Psoas muscle (tissue), 8 donors: ENCODE data around the gene HAND1. TPM values are rescaled to one million over a fixed set of nuclear protein-coding genes. Genes with fewer than 3 reads are reported as not detected.

Experiments used
- ATAC-seq, 4 donors: fragments of 200-7000 bp; cut with Tn5 transposase; one replicate each; pipeline ENCODE4 v1.9.1; 2020; ENCODE audit warnings: moderate library complexity in 3 of 4, mild to moderate bottlenecking in 2 of 4
- DNase-seq, 2 donors: peaks; one replicate each; pipeline ENCODE4 v3.0.0-alpha.2; 2020
- H3K27ac ChIP-seq: fragments of 200-600 bp; one replicate; pipeline ENCODE4 v1.8.0; 2022
- H3K27me3 ChIP-seq, 3 donors: fragments of 200-600 bp in 1 of 3; one replicate each; pipeline versions ENCODE4 v1.6.1 to v1.8.0; 2013 to 2022; ENCODE audit warnings: low read length in 2 of 3, mild to moderate bottlenecking in 2 of 3, moderate library complexity in 1 of 3; ENCODE audit not compliant: insufficient read depth in 3 of 3
- H3K36me3 ChIP-seq, 2 donors: fragments of 200-600 bp in 1 of 2; one replicate each; pipeline versions ENCODE4 v1.6.1 to v1.8.0; 2013 to 2022; ENCODE audit warnings: low read depth in 1 of 2, mild to moderate bottlenecking in 1 of 2, moderate library complexity in 1 of 2; ENCODE audit not compliant: insufficient read depth in 1 of 2
- H3K4me1 ChIP-seq: fragments of 200-600 bp; one replicate; pipeline ENCODE4 v1.8.0; 2022
- H3K4me3 ChIP-seq: fragments of 200-600 bp; one replicate; pipeline ENCODE4 v1.8.0; 2022; ENCODE audit warnings: mild to moderate bottlenecking
- H3K9me3 ChIP-seq: fragments of 200-600 bp; one replicate; pipeline ENCODE4 v1.8.0; 2022
- CTCF ChIP-seq: fragments of 200-600 bp; IDR thresholded peaks from one replicate; pipeline ENCODE4 v1.8.0; 2022; ENCODE audit warnings: antibody characterized with exemption
- WGBS, 3 donors: extraction: QIAGEN DNeasy Blood & Tissue Kit; methylation state at CpG; one replicate each; pipeline versions ENCODE4 v1.1.6 to v1.1.7; 2013; 5-methylcytosine and 5-hydroxymethylcytosine counted together
- intact Hi-C, 2 donors: fragments of 100-400 bp; cut with DNase I; formaldehyde crosslinking; loops; one replicate each; pipeline versions ENCODE4 v1.11.0 to v1.14.2; 2022
- polyA plus RNA-seq, 3 donors: library from polyadenylated mRNA; stranded (reverse); fragments of 200-250 nt; gene quantifications; one replicate each; pipeline ENCODE4 v1.2.3, GENCODE V29; 2013
- total RNA-seq, 4 donors: library from RNA; stranded (reverse); fragmentation: NEBNext Ultra II Directional in 2 of 4; extraction: Animal tissue kit (Norgen Biotek cat#: 25700) in 2 of 4; gene quantifications; one replicate each; pipeline versions ENCODE4 v1.2.1 to v1.2.4, GENCODE V29; 2021 to 2023
- donor health status: healthy with polysubstance abuse.
- donor health status: DM: no; HTN: no; CAD: no; lungs with moderate emphysema.
- donor health status: Bipolar disorder and iron deficiency.
- donor health status: healthy.
- donor health status: DM: yes; HTN: yes; CAD: no.
- donor health status: DM: no; HTN: no; CAD: no.
- donor health status: DM: no; HTN: no; CAD: no.
- donor health status: DM: yes; HTN: yes; CAD: no.

Gene HAND1
- total and polyA plus RNA-seq, 7 donors, result not detected

GRCh38 chr5:154498994-154499393 is 21.0 kb upstream of the HAND1 start:
- no peak for ATAC-seq
- no peak for TF ChIP-seq CTCF
- Histone ChIP-seq H3K4me3 (no peak overlapping the region), H3K27ac (no peak overlapping the region), H3K4me1 (no peaks in the 10 kb centered on the region), H3K27me3 (peaks cover 0 to 19% (median 0%) of the 10 kb centered on the region in 3 donors), H3K9me3 (no peaks in the 10 kb centered on the region), H3K36me3 (no peaks in the 10 kb centered on the region)
- WGBS, 3 donors, result 90 to 96% (median 96%) methylated on average over 2 of the region's 2 CpGs
- intact Hi-C loops, result no loop called here
- no peak for DNase-seq

- no peaks in the 10 kb centered on the region for H3K36me3 ChIP-seq
- no peaks in the 10 kb centered on the region for H3K4me1 ChIP-seq
- H3K4me3 ChIP-seq, result no peak overlapping the region
- no peaks in the 10 kb centered on the region for H3K9me3 ChIP-seq
- TF ChIP-seq CTCF, result no peak
- peaks cover 0 to 23% (median 0%) of the 10 kb centered on the region in 3 donors for H3K27me3 ChIP-seq
- WGBS, 3 donors, result 65 to 73% (median 70%) methylated on average over 1 of the region's 1 CpG
- ATAC-seq, result no peak
- no peak overlapping the region for H3K27ac ChIP-seq
- intact Hi-C loops, result no loop called here
- no peak for DNase-seq
Observed at GRCh38 chr5:154498591-154498990, 20.6 kb upstream of the HAND1 start.

- 31 to 42% (median 34%) methylated on average over 4 of the region's 4 CpGs for WGBS, 3 donors
- no peak overlapping the region for H3K27ac ChIP-seq
- TF ChIP-seq CTCF, result no peak
- no peak for ATAC-seq
- intact Hi-C loops, result no loop called here
- no peak overlapping the region for H3K4me3 ChIP-seq
- H3K36me3 ChIP-seq, result no peaks in the 10 kb centered on the region
- no peaks in the 10 kb centered on the region for H3K4me1 ChIP-seq
- peaks cover 3 to 36% (median 9%) of the 10 kb centered on the region in 3 donors for H3K27me3 ChIP-seq
- DNase-seq, result no peak
- no peaks in the 10 kb centered on the region for H3K9me3 ChIP-seq
Observed at GRCh38 chr5:154494036-154494435, 16.0 kb upstream of the HAND1 start.

GRCh38 chr5:154493274-154493673 is 15.2 kb upstream of the HAND1 start:
- DNase-seq (no peak), ATAC-seq (no peak)
- Histone ChIP-seq H3K4me1 (no peaks in the 10 kb centered on the region), H3K9me3 (no peaks in the 10 kb centered on the region), H3K27ac (no peak overlapping the region), H3K36me3 (no peaks in the 10 kb centered on the region), H3K4me3 (no peak overlapping the region), H3K27me3 (peaks cover 3 to 44% (median 9%) of the 10 kb centered on the region in 3 donors)
- WGBS, 3 donors, result 43 to 46% (median 43%) methylated on average over 22 to 29 of the region's 29 CpGs
- intact Hi-C loops, result no loop called here
- TF ChIP-seq CTCF, result no peak

GRCh38 chr5:154491941-154492340 is 13.9 kb upstream of the HAND1 start:
- intact Hi-C loops, result no loop called here
- ATAC-seq (no peak), DNase-seq (no peak)
- Histone ChIP-seq H3K27ac (no peak overlapping the region), H3K27me3 (peaks cover 3 to 57% (median 13%) of the 10 kb centered on the region in 3 donors), H3K9me3 (no peaks in the 10 kb centered on the region), H3K36me3 (no peaks in the 10 kb centered on the region), H3K4me3 (no peak overlapping the region), H3K4me1 (no peaks in the 10 kb centered on the region)
- WGBS, 3 donors, result 54 to 85% (median 68%) methylated on average over 2 of the region's 2 CpGs
- no peak for TF ChIP-seq CTCF
